ENCODE measurements around the gene NT5C2.

- TF ChIP-seq CTCF (IDR thresholded peaks at IDR 0.05): no peak
- TF ChIP-seq ZFX (IDR thresholded peaks at IDR 0.05; ENCODE audit: borderline replicate concordance): no peak
Measured at GRCh38 chr10:103127241-103127640, 65.8 kb downstream of the NT5C2 start.
